ENCODE measurements around the gene DGKH. TPM values are rescaled to one million over a fixed set of nuclear protein-coding genes. Genes with fewer than 3 reads are reported as not detected.
"Not testable (repeated sequence)": the region's sequence is repeated elsewhere in the genome, so short reads cannot be mapped to it uniquely, and the experiment has no call there.

Gene DGKH
- total RNA-seq, 1 experiment from 2014 or later: 3.8 TPM

GRCh38 chr13:42155251-42155650, 106.8 kb downstream of the DGKH start:
- no peak for DNase-seq (ENCODE audit: low spot score)

- DNase-seq (ENCODE audit: low spot score): not testable (repeated sequence)
Measured at GRCh38 chr13:42163338-42163737, 114.9 kb downstream of the DGKH start.

- not testable (repeated sequence) for DNase-seq (ENCODE audit: low spot score)
Measured at GRCh38 chr13:42163910-42164309, 115.5 kb downstream of the DGKH start.

GRCh38 chr13:42164557-42165125, 116.2 kb downstream of the DGKH start:
- no peak for DNase-seq (ENCODE audit: low spot score)

- DNase-seq (ENCODE audit: low spot score): no peak
Measured at GRCh38 chr13:42168496-42168895, 120.0 kb downstream of the DGKH start.

- DNase-seq (ENCODE audit: low spot score): no peak
Measured at GRCh38 chr13:42170029-42170428, 121.6 kb downstream of the DGKH start.

GRCh38 chr13:42173789-42174343, 125.4 kb downstream of the DGKH start:
- no peak for DNase-seq (ENCODE audit: low spot score)

- DNase-seq (ENCODE audit: low spot score): peak; percentile 16
Measured at GRCh38 chr13:42174344-42175162, 126.1 kb downstream of the DGKH start.

- no peak for DNase-seq (ENCODE audit: low spot score)
Measured at GRCh38 chr13:42176294-42176693, 127.8 kb downstream of the DGKH start.

GRCh38 chr13:42177189-42177588, 128.7 kb downstream of the DGKH start:
- no peak for DNase-seq (ENCODE audit: low spot score)

GRCh38 chr13:42181381-42181953, 133.0 kb downstream of the DGKH start:
- no peak for DNase-seq (ENCODE audit: low spot score)

GRCh38 chr13:42189061-42189460, 140.6 kb downstream of the DGKH start:
- DNase-seq (ENCODE audit: low spot score): no peak

- DNase-seq (ENCODE audit: low spot score): no peak
Measured at GRCh38 chr13:42190529-42190928, 142.1 kb downstream of the DGKH start.

- peak; percentile 61 for DNase-seq (ENCODE audit: low spot score)
Measured at GRCh38 chr13:42211704-42212464, 163.4 kb downstream of the DGKH start.

- DNase-seq (ENCODE audit: low spot score): peak; percentile 36
Measured at GRCh38 chr13:42214446-42214845, 166.0 kb downstream of the DGKH start.

GRCh38 chr13:42215578-42216421, 167.4 kb downstream of the DGKH start:
- DNase-seq (ENCODE audit: low spot score): peak; percentile 49

GRCh38 chr13:42216422-42216735, 167.9 kb downstream of the DGKH start:
- no peak for DNase-seq (ENCODE audit: low spot score)

- no peak for DNase-seq (ENCODE audit: low spot score)
Measured at GRCh38 chr13:42218576-42218975, 170.1 kb downstream of the DGKH start.

- DNase-seq (ENCODE audit: low spot score): no peak
Measured at GRCh38 chr13:42219051-42219450, 170.6 kb downstream of the DGKH start.

GRCh38 chr13:42219876-42220275, 171.4 kb downstream of the DGKH start:
- no peak for DNase-seq (ENCODE audit: low spot score)

GRCh38 chr13:42221121-42221765, 172.8 kb downstream of the DGKH start:
- no peak for DNase-seq (ENCODE audit: low spot score)

Measured in A172 (cell line).